Muscle of back (tissue), 11 donors: ENCODE data around the gene PIK3C2G. TPM values are rescaled to one million over a fixed set of nuclear protein-coding genes. Genes with fewer than 3 reads are reported as not detected.
"Not testable (repeated sequence)": the region's sequence is repeated elsewhere in the genome, so short reads cannot be mapped to it uniquely, and the experiment has no call there.

ENCODE experiments used
- DNase-seq, 3 donors: peaks; one replicate each; pipeline versions ENCODE4 v3.0.0 to v3.0.0-alpha.2; 2013
- polyA plus RNA-seq, 10 donors: library from polyadenylated mRNA; unstranded; fragments of 120-200 nt; gene quantifications; one replicate each; pipeline ENCODE4 v1.2.1, GENCODE V29; 2013; ENCODE audit not compliant: insufficient read length in 10 of 10

PIK3C2G gene
- polyA plus RNA-seq, 10 donors = 0.08 to 1.9 (median 0.26) TPM; not detected in 1

- DNase-seq = no peak
Measured at GRCh38 chr12:18470251-18470650, 208.9 kb downstream of the PIK3C2G start.

GRCh38 chr12:18472304-18472703 lies 211.0 kb downstream of the PIK3C2G start:
- no peak for DNase-seq

GRCh38 chr12:18472806-18473205 lies 211.5 kb downstream of the PIK3C2G start:
- DNase-seq = no peak

- no peak for DNase-seq
Measured at GRCh38 chr12:18476861-18477260, 215.5 kb downstream of the PIK3C2G start.

- no peak for DNase-seq
Measured at GRCh38 chr12:18479256-18479655, 217.9 kb downstream of the PIK3C2G start.

- DNase-seq = no peak
Measured at GRCh38 chr12:18482601-18483120, 221.3 kb downstream of the PIK3C2G start.

- DNase-seq = peak in 1 of 3 donors; percentile 27
Measured at GRCh38 chr12:18483698-18484325, 222.5 kb downstream of the PIK3C2G start.

- no peak for DNase-seq
Measured at GRCh38 chr12:18486036-18486435, 224.7 kb downstream of the PIK3C2G start.

- DNase-seq = no peak
Measured at GRCh38 chr12:18487509-18487908, 226.2 kb downstream of the PIK3C2G start.

- DNase-seq = peak; percentile 18 to 48 (median 30)
Measured at GRCh38 chr12:18492372-18493025, 231.2 kb downstream of the PIK3C2G start.

- DNase-seq = peak in 2 of 3 donors; percentile 27 to 28
Measured at GRCh38 chr12:18496156-18496555, 234.8 kb downstream of the PIK3C2G start.

- DNase-seq = not testable (repeated sequence)
Measured at GRCh38 chr12:18500160-18500574, 238.8 kb downstream of the PIK3C2G start.

GRCh38 chr12:18500736-18501135 lies 239.4 kb downstream of the PIK3C2G start:
- DNase-seq = not testable (repeated sequence)

GRCh38 chr12:18502422-18502968 lies 241.2 kb downstream of the PIK3C2G start:
- DNase-seq = no peak

GRCh38 chr12:18521461-18521860 lies 260.1 kb downstream of the PIK3C2G start:
- DNase-seq = no peak

GRCh38 chr12:18522806-18523205 lies 261.5 kb downstream of the PIK3C2G start:
- DNase-seq = no peak

GRCh38 chr12:18542497-18542896 lies 281.2 kb downstream of the PIK3C2G start:
- not testable (repeated sequence) for DNase-seq

- DNase-seq = peak in 1 of 3 donors; percentile 21
Measured at GRCh38 chr12:18546399-18546798, 285.1 kb downstream of the PIK3C2G start.

GRCh38 chr12:18549598-18549997 lies 288.3 kb downstream of the PIK3C2G start:
- no peak for DNase-seq

GRCh38 chr12:18551106-18551505 lies 289.8 kb downstream of the PIK3C2G start:
- DNase-seq = peak in 2 of 3 donors; percentile 34 to 52

GRCh38 chr12:18551701-18552100 lies 290.4 kb downstream of the PIK3C2G start:
- no peak for DNase-seq

GRCh38 chr12:18552829-18553228 lies 291.5 kb downstream of the PIK3C2G start:
- DNase-seq = no peak

- DNase-seq = no peak
Measured at GRCh38 chr12:18556161-18556560, 294.8 kb downstream of the PIK3C2G start.
